ENCODE results near the gene RBM17. TPM values are rescaled to one million over a fixed set of nuclear protein-coding genes. Genes with fewer than 3 reads are reported as not detected.

The RBM17 gene
- total RNA-seq, 1 experiment from 2014 or later: 28.4 TPM

GRCh38 chr10:6044751-6045313 lies 44.0 kb upstream of the RBM17 start:
- intact Hi-C loops (cut with micrococcal nuclease): no loop called here
- no peaks in the 10 kb centered on the region for H3F3A ChIP-seq (ENCODE audit: low read length, unreplicated experiment)
- H3K36me3 ChIP-seq (ENCODE audit: low read depth, low read length): no peaks in the 10 kb centered on the region
- H3K9ac ChIP-seq (ENCODE audit: low read length): no peak overlapping the region
- TF ChIP-seq CTCF (conservative IDR thresholded peaks at IDR 0.05; ENCODE audit: low read depth, low read length) (no peak), EZH2phosphoT487 (IDR thresholded peaks at IDR 0.05; ENCODE audit: borderline replicate concordance, low read length) (no peak), EZH2 (IDR thresholded peaks at IDR 0.05; ENCODE audit: low read length, unreplicated experiment) (no peak)
- no peaks in the 10 kb centered on the region for H3K4me1 ChIP-seq (ENCODE audit: insufficient read depth, low read length)
- H4K20me1 ChIP-seq (ENCODE audit: low read length): no peaks in the 10 kb centered on the region
- H3K27me3 ChIP-seq (ENCODE audit: low read length): peaks cover 27% of the 10 kb centered on the region
- ATAC-seq (no peak), DNase-seq (no peak)
- ChIA-PET CTCF (no interaction called here), POLR2A (ENCODE audit: unreplicated experiment) (no interaction called here)
- no peaks in the 10 kb centered on the region for H3K9me3 ChIP-seq (ENCODE audit: low read length)
- BruUV-seq (replicated peaks): no TSS peak
- no peaks in the 10 kb centered on the region for H3K9me2 ChIP-seq (replicated peaks; ENCODE audit: low read length)
- no peak overlapping the region for H3K27ac ChIP-seq (ENCODE audit: low read length)
- H3K4me2 ChIP-seq (ENCODE audit: low read length): no peak overlapping the region
- no peak overlapping the region for H3K4me3 ChIP-seq (ENCODE audit: low read length)
- H2AFZ ChIP-seq (ENCODE audit: low read length): no peak overlapping the region
- H3K79me2 ChIP-seq (ENCODE audit: low read length): no peaks in the 10 kb centered on the region

- Histone ChIP-seq H3F3A (ENCODE audit: low read length, unreplicated experiment) (no peaks in the 10 kb centered on the region), H3K79me2 (ENCODE audit: low read length) (no peaks in the 10 kb centered on the region), H3K4me1 (ENCODE audit: insufficient read depth, low read length) (no peaks in the 10 kb centered on the region), H3K9me3 (ENCODE audit: low read length) (no peaks in the 10 kb centered on the region), H3K27ac (ENCODE audit: low read length) (no peak overlapping the region), H3K36me3 (ENCODE audit: low read depth, low read length) (no peaks in the 10 kb centered on the region), H3K4me3 (ENCODE audit: low read length) (no peak overlapping the region), H3K4me2 (ENCODE audit: low read length) (no peak overlapping the region), H4K20me1 (ENCODE audit: low read length) (no peaks in the 10 kb centered on the region), H3K27me3 (ENCODE audit: low read length) (peaks cover 23% of the 10 kb centered on the region), H3K9ac (ENCODE audit: low read length) (no peak overlapping the region), H3K9me2 (replicated peaks; ENCODE audit: low read length) (no peaks in the 10 kb centered on the region), H2AFZ (ENCODE audit: low read length) (no peak overlapping the region)
- intact Hi-C loops (cut with micrococcal nuclease): no loop called here
- ChIA-PET POLR2A (ENCODE audit: unreplicated experiment) (no interaction called here), CTCF (no interaction called here)
- no peak for ATAC-seq
- no TSS peak for BruUV-seq (replicated peaks)
- DNase-seq: no peak
- no peak for TF ChIP-seq EZH2phosphoT487 (IDR thresholded peaks at IDR 0.05; ENCODE audit: borderline replicate concordance, low read length)
- TF ChIP-seq CTCF (conservative IDR thresholded peaks at IDR 0.05; ENCODE audit: low read depth, low read length): no peak
- TF ChIP-seq EZH2 (IDR thresholded peaks at IDR 0.05; ENCODE audit: low read length, unreplicated experiment): no peak
These were observed 43.5 kb upstream of the RBM17 start for GRCh38 chr10:6045314-6045848.

- no peak overlapping the region for H3K27ac ChIP-seq (ENCODE audit: low read length)
- intact Hi-C loops (cut with micrococcal nuclease): no loop called here
- no peaks in the 10 kb centered on the region for H4K20me1 ChIP-seq (ENCODE audit: low read length)
- no peak overlapping the region for H2AFZ ChIP-seq (ENCODE audit: low read length)
- H3K9me3 ChIP-seq (ENCODE audit: low read length): no peaks in the 10 kb centered on the region
- no peaks in the 10 kb centered on the region for H3K4me1 ChIP-seq (ENCODE audit: insufficient read depth, low read length)
- no peak overlapping the region for H3K9ac ChIP-seq (ENCODE audit: low read length)
- CTCF ChIA-PET: no interaction called here
- no peaks in the 10 kb centered on the region for H3K36me3 ChIP-seq (ENCODE audit: low read depth, low read length)
- TF ChIP-seq EZH2 (IDR thresholded peaks at IDR 0.05; ENCODE audit: low read length, unreplicated experiment): no peak
- no peak for TF ChIP-seq CTCF (conservative IDR thresholded peaks at IDR 0.05; ENCODE audit: low read depth, low read length)
- TF ChIP-seq EZH2phosphoT487 (IDR thresholded peaks at IDR 0.05; ENCODE audit: borderline replicate concordance, low read length): no peak
- H3K27me3 ChIP-seq (ENCODE audit: low read length): peaks cover 23% of the 10 kb centered on the region
- POLR2A ChIA-PET (ENCODE audit: unreplicated experiment): no interaction called here
- ATAC-seq (no peak), DNase-seq (no peak)
- H3K4me3 ChIP-seq (ENCODE audit: low read length): no peak overlapping the region
- no peak overlapping the region for H3K4me2 ChIP-seq (ENCODE audit: low read length)
- no TSS peak for BruUV-seq (replicated peaks)
- H3K9me2 ChIP-seq (replicated peaks; ENCODE audit: low read length): no peaks in the 10 kb centered on the region
- no peaks in the 10 kb centered on the region for H3F3A ChIP-seq (ENCODE audit: low read length, unreplicated experiment)
- no peaks in the 10 kb centered on the region for H3K79me2 ChIP-seq (ENCODE audit: low read length)
These were observed 42.7 kb upstream of the RBM17 start for GRCh38 chr10:6045878-6046772.

Data from PC-3 (cell line).